T-cell (primary cell): ENCODE measurements around the gene MRAP. TPM values are rescaled to one million over a fixed set of nuclear protein-coding genes. Genes with fewer than 3 reads are reported as not detected.

Experiments used
- ATAC-seq, 4 experiments: fragments of 200-7000 bp in 3 of 4; fragments of 150-1000 bp in 1 of 4; cut with Tn5 transposase; replicated peaks in 1 of 4; 1 replicate in 3 of 4; 2 replicates in 1 of 4; pipeline ENCODE4 v1.10.0; 2021; ENCODE audit warnings: moderate library complexity in 3 of 4, mild to moderate bottlenecking in 2 of 4, moderate number of reproducible peaks in 1 of 4
- CTCF ChIA-PET, 2 donors: fragments of 300-600 bp; sonication (Branson Sonifier 250); formaldehyde crosslinking; loops; one replicate each; lab custom pipeline; 2022; ENCODE audit warnings: antibody characterized with exemption in 2 of 2; lab: Charles Lee
- POLR2A ChIA-PET, 2 donors: fragments of 300-600 bp; sonication (Branson Sonifier 250); formaldehyde crosslinking; loops; one replicate each; lab custom pipeline; 2022; ENCODE audit warnings: antibody characterized with exemption in 2 of 2; lab: Charles Lee
- DNase-seq, 35 experiments: peaks; one replicate each; pipeline versions ENCODE4 v3.0.0 to v3.0.0-alpha.2; 2013 to 2023
- H3K27ac ChIP-seq: one replicate; pipeline ENCODE4 v1.5.1; 2013; ENCODE audit warnings: low read length
- H3K27me3 ChIP-seq, 2 experiments: replicated peaks in 1 of 2; 1 replicate in 1 of 2; 2 replicates in 1 of 2; pipeline versions ENCODE4 v1.6.1 to v1.7.0; 2013; ENCODE audit warnings: low read length in 1 of 2, mixed read lengths in 1 of 2; ENCODE audit not compliant: control insufficient read depth in 2 of 2, insufficient read depth in 2 of 2; ENCODE audit errors: extremely low read depth in 1 of 2
- H3K36me3 ChIP-seq, 2 donors: 1 replicate in 1 of 2; 2 replicates in 1 of 2; pipeline versions ENCODE4 v1.6.1 to v1.7.0; 2013; ENCODE audit warnings: low read length in 1 of 2; ENCODE audit not compliant: control insufficient read depth in 2 of 2, insufficient read depth in 1 of 2; ENCODE audit errors: extremely low read depth in 1 of 2
- H3K4me1 ChIP-seq, 2 experiments: 1 replicate in 1 of 2; 2 replicates in 1 of 2; pipeline versions ENCODE4 v1.6.1 to v1.7.0; 2013; ENCODE audit warnings: low read length in 2 of 2, mixed read lengths in 1 of 2; ENCODE audit not compliant: insufficient read depth in 2 of 2, control insufficient read depth in 1 of 2; ENCODE audit errors: extremely low read depth in 1 of 2
- H3K4me3 ChIP-seq, 2 donors: 1 replicate in 1 of 2; 2 replicates in 1 of 2; pipeline versions ENCODE4 v1.5.1 to v1.7.0; 2013; ENCODE audit warnings: mild to moderate bottlenecking in 2 of 2, low read length in 1 of 2, moderate library complexity in 1 of 2; ENCODE audit not compliant: control insufficient read depth in 1 of 2; ENCODE audit errors: extremely low read depth in 1 of 2
- H3K9me3 ChIP-seq: 2 replicates; pipeline ENCODE4 v1.7.0; 2013
- H3K27ac Mint-ChIP-seq, 2 donors: one replicate each; pipeline ENCODE4 v1.8.0; 2020 to 2021; ENCODE audit warnings: mild to moderate bottlenecking in 2 of 2, mixed read lengths in 2 of 2
- H3K27me3 Mint-ChIP-seq, 2 donors: one replicate each; pipeline ENCODE4 v1.8.0; 2021 to 2022; ENCODE audit warnings: mixed read lengths in 2 of 2
- H3K36me3 Mint-ChIP-seq: one replicate; pipeline ENCODE4 v1.8.0; 2021; ENCODE audit warnings: mixed read lengths
- H3K4me1 Mint-ChIP-seq, 3 donors: one replicate each; pipeline ENCODE4 v1.8.0; 2020 to 2022; ENCODE audit warnings: mixed read lengths in 3 of 3, mild to moderate bottlenecking in 1 of 3
- H3K4me3 Mint-ChIP-seq, 3 donors: one replicate each; pipeline ENCODE4 v1.8.0; 2020 to 2022; ENCODE audit warnings: mild to moderate bottlenecking in 3 of 3, mixed read lengths in 3 of 3, moderate library complexity in 3 of 3
- H3K9me3 Mint-ChIP-seq, 3 donors: one replicate each; pipeline ENCODE4 v1.8.0; 2020 to 2022; ENCODE audit warnings: mixed read lengths in 3 of 3
- WGBS: methylation state at CpG from one replicate; pipeline ENCODE4 v1.1.5; 2013; ENCODE audit warnings: missing lambda C conversion rate; ENCODE audit not compliant: insufficient coverage; 5-methylcytosine and 5-hydroxymethylcytosine counted together
- total RNA-seq, 35 experiments: library from RNA in 6 of 35; stranded (reverse) in 6 of 35; fragments of 120-200 nt in 1 of 35; gene quantifications; one replicate each; pipeline versions ENCODE4 v1.2.1 to v1.2.4 and lab custom pipeline; 2013 to 2026

The MRAP gene
- total RNA-seq, 5 donors from 2014 or later (not counting 1 experiment from before 2014, with no cell fraction given), result not detected

DNA sequence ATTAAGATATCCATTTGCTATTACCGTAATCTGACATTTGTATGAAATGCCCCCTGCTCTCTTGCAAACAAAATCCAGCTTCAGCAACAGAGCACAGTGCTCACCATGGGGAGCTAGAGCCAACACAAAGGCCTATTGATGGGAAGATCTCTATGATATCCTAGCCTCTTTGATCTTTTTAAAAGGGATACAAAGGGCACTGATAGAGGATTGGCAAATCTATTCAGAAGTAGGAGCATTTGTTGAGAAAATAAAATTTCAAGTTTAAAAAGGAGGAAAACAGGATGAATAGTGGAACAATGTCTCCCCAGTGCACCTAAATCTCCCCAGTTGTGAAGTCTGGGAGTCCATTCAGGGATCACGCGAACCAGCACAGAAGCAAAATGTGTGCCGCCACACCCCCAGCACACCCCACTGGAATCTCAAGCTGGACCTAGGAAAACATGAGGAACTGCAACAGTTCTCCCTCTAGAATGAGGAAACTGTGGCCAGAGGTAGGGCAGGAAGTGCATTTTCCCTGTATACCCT, 32.2 kb downstream of the MRAP start:
- ATAC-seq, result no peak
- no peak overlapping the region for H3K27ac ChIP-seq
- POLR2A ChIA-PET, result no interaction called here
- peaks cover 96% of the 10 kb centered on the region for H3K36me3 Mint-ChIP-seq
- H3K4me3 Mint-ChIP-seq, result no peak overlapping the region
- no peaks in the 10 kb centered on the region for H3K27me3 ChIP-seq
- H3K36me3 ChIP-seq, result peaks cover 23 to 57% of the 10 kb centered on the region in 2 donors
- no peaks in the 10 kb centered on the region for H3K4me1 Mint-ChIP-seq
- no peaks in the 10 kb centered on the region for H3K9me3 Mint-ChIP-seq
- no peaks in the 10 kb centered on the region for H3K9me3 ChIP-seq
- no peaks in the 10 kb centered on the region for H3K27me3 Mint-ChIP-seq
- CTCF ChIA-PET, result no interaction called here
- no peak overlapping the region for H3K27ac Mint-ChIP-seq
- no peak overlapping the region for H3K4me3 ChIP-seq
- DNase-seq, result no peak
- WGBS, result no CpG with 5 or more reads among the region's 4 CpGs
- H3K4me1 ChIP-seq, result no peaks in the 10 kb centered on the region

DNA sequence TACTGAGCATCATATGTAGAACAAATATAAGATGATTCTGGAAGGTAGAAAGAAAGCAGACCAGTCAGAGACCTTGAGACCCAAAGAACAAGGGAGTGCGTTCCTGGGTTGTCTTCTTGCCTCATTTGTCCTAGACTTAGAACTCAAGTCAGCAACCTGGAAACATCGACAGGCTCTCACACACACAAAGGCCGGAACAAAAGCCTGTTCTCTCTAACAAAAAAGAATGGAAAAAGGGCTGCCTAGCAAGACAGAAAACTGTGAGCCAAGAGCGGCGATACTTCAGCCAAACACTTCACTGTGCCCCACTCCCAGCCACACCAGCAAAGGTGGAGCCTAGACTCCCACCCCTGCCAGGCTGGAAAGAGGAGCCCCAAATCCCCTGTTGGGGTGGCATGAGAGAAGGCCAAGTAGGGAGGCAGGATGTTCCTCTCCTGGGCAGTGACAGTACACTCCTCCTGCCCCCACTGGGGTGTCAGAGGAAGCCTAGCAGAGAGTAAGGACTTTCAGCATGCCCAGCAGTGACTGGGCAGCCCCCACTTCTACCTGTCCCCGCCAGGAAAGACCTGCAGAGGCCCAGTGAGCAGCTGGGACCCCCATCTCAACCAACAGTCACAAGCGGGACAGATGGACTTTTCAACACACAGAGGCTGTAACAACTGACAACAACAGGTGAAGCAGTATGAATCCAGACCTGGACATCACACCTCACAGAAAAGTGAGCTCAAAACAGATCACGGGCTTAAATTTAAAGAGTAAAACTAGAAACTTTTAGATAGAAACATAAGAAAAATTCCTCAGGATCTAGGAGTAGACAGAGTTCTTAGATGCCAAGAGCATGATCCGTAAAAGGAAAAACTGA, 33.0 kb downstream of the MRAP start:
- Mint-ChIP-seq H3K9me3 (no peaks in the 10 kb centered on the region), H3K4me1 (no peaks in the 10 kb centered on the region), H3K27me3 (no peaks in the 10 kb centered on the region), H3K36me3 (peaks cover 96% of the 10 kb centered on the region), H3K4me3 (no peak overlapping the region), H3K27ac (no peak overlapping the region)
- ATAC-seq (no peak), DNase-seq (peak in 1 of 35 experiments; percentile 5)
- H3K4me3 ChIP-seq, result no peak overlapping the region
- WGBS, result 95% methylated on average over 2 of the region's 9 CpGs
- H3K27ac ChIP-seq, result no peak overlapping the region
- H3K36me3 ChIP-seq, result peaks cover 23 to 59% of the 10 kb centered on the region in 2 donors
- no peaks in the 10 kb centered on the region for H3K9me3 ChIP-seq
- no peaks in the 10 kb centered on the region for H3K4me1 ChIP-seq
- ChIA-PET CTCF (no interaction called here), POLR2A (no interaction called here)
- no peaks in the 10 kb centered on the region for H3K27me3 ChIP-seq

DNA sequence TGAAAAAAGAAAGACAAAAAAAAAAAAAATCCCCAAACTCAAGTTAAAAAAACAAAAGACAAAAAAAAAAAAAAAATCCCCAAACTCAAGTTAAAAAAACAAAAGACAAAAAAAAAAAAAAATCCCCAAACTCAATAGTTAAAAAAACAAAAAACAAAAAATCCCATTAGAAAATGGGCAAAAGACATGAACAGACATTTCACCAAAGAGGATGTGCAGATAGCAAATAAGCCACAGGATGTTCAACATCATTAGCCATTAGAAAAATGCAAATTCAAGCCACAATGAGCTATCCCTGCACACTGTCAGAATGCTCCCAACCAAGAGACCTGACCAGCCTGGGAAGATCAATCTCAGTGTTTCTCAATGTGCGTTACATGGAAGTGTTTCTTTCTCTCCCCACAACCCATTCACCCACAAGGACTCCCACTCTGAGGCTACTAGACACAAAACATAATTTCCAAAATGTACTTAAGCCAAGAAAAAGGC, 33.9 kb downstream of the MRAP start:
- Mint-ChIP-seq H3K4me1 (no peaks in the 10 kb centered on the region), H3K27ac (no peak overlapping the region), H3K9me3 (no peaks in the 10 kb centered on the region), H3K4me3 (no peak overlapping the region), H3K36me3 (peaks cover 92% of the 10 kb centered on the region), H3K27me3 (no peaks in the 10 kb centered on the region)
- ChIA-PET POLR2A (no interaction called here), CTCF (no interaction called here)
- Histone ChIP-seq H3K4me1 (no peaks in the 10 kb centered on the region), H3K4me3 (no peak overlapping the region), H3K9me3 (no peaks in the 10 kb centered on the region), H3K27ac (no peak overlapping the region), H3K36me3 (peaks cover 28 to 65% of the 10 kb centered on the region in 2 donors), H3K27me3 (no peaks in the 10 kb centered on the region)
- whole genome bisulfite sequencing, result 83% methylated on average over 1 of the region's 1 CpG
- ATAC-seq, result no peak
- DNase-seq, result no peak

DNA sequence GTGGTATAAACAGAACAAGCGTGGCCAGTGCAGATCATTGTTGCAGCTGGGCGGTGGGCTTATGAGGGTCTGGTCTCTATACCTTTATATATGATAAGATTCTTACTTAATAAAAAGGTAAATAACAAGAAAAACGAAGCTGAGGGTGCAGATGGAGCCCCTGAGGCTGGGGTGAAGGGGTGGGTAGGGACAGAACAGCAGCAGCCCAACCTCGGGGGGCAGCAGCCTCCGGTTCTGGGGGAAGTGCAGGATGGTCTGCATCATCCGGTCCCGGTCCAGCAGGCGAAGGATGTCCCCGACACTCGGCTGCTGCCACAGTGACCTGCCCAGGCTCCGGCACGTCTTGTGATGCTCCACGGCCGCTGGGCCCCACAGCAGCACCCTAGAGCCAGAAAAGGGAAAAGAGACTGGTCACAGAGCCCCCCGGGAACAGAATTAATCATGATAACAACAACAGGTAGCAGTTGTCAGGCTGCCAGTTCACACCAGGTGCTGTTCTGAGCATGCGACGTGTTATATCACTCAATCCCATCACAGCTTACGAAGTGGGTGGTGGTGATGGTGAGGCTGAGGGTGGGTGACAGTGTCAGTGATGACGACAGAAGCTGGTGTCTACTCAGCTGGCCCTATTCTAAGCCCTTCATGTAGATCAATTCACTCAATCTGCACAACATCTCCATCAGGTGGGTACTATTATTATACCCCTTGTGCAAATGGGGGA, 35.5 kb downstream of the MRAP start:
- peaks cover 89% of the 10 kb centered on the region for H3K36me3 Mint-ChIP-seq
- WGBS, result 97% methylated on average over 11 of the region's 19 CpGs
- Histone ChIP-seq H3K9me3 (no peaks in the 10 kb centered on the region), H3K36me3 (peaks cover 33 to 76% of the 10 kb centered on the region in 2 donors), H3K4me3 (no peak overlapping the region), H3K4me1 (no peaks in the 10 kb centered on the region), H3K27ac (no peak overlapping the region), H3K27me3 (no peaks in the 10 kb centered on the region)
- H3K27me3 Mint-ChIP-seq, result no peaks in the 10 kb centered on the region
- H3K9me3 Mint-ChIP-seq, result no peaks in the 10 kb centered on the region
- ChIA-PET CTCF (no interaction called here), POLR2A (no interaction called here)
- no peaks in the 10 kb centered on the region for H3K4me1 Mint-ChIP-seq
- no peak overlapping the region for H3K27ac Mint-ChIP-seq
- H3K4me3 Mint-ChIP-seq, result no peak overlapping the region
- ATAC-seq, result no peak
- peak in 1 of 35 experiments; percentile 17 for DNase-seq

DNA sequence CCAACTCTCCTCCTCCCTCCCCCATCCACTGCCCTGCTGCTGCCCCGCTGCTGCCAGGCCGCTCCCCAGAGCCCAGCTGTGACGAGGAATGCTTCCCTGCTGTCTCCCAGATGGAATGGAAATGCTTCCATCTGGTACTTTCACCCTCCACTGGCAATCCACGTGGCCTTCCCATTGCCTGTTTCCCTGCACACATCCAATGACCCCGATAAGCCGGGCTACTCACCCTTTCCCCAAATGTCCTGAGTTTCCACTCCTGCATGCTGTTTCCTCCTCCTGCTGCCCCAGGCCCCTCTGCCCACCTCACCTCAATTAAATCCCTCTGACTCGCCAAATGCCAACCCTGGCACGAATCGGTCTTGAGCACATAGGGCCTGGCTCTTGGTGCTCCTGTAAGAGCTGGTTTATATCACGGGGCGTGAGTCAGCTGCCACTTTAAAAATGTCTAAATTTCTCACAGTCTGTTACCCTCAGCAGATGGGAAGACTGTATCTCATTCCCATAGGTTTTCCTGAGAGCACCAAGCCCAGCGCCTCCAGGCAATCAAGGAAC, 36.4 kb downstream of the MRAP start:
- no peak overlapping the region for H3K27ac ChIP-seq
- no peaks in the 10 kb centered on the region for H3K9me3 ChIP-seq
- H3K4me1 ChIP-seq, result no peaks in the 10 kb centered on the region
- ATAC-seq, result no peak
- Mint-ChIP-seq H3K36me3 (peaks cover 86% of the 10 kb centered on the region), H3K4me3 (no peak overlapping the region), H3K27ac (no peak overlapping the region), H3K9me3 (no peaks in the 10 kb centered on the region), H3K4me1 (no peaks in the 10 kb centered on the region), H3K27me3 (no peaks in the 10 kb centered on the region)
- CTCF ChIA-PET, result no interaction called here
- DNase-seq, result no peak
- no peak overlapping the region for H3K4me3 ChIP-seq
- H3K27me3 ChIP-seq, result no peaks in the 10 kb centered on the region
- H3K36me3 ChIP-seq, result peaks cover 30 to 78% of the 10 kb centered on the region in 2 donors
- POLR2A ChIA-PET, result no interaction called here
- WGBS, result 96% methylated on average over 12 of the region's 12 CpGs
